ENCODE measurements around the gene CHMP4B. TPM values are rescaled to one million over a fixed set of nuclear protein-coding genes. Genes with fewer than 3 reads are reported as not detected.
A peak's percentile ranks its signal among the peaks of the same experiment; 100 is the strongest.
"Not testable (repeated sequence)": the region's sequence is repeated elsewhere in the genome, so short reads cannot be mapped to it uniquely, and the experiment has no call there.

CHMP4B gene
- total RNA-seq, 1 experiment from 2014 or later, result 203 TPM

- Histone ChIP-seq H3K4me3 (ENCODE audit: low read depth, low read length) (no peak overlapping the region), H3K4me1 (peaks cover 12% of the 10 kb centered on the region), H3K36me3 (ENCODE audit: control insufficient read depth, insufficient read depth, low read length) (no peaks in the 10 kb centered on the region), H3K9me3 (0 out of 2 replicates have a peak, but pooled peaks cover 7% of the 10 kb centered on the region), H3K27me3 (replicated peaks; ENCODE audit: control insufficient read depth, insufficient read depth, low read length) (no peaks in the 10 kb centered on the region)
- Mint-ChIP-seq H3K27me3 (ENCODE audit: insufficient read depth, unreplicated experiment) (no peaks in the 10 kb centered on the region), H3K27ac (ENCODE audit: unreplicated experiment) (no peak overlapping the region), H3K36me3 (ENCODE audit: insufficient read depth, unreplicated experiment) (no peaks in the 10 kb centered on the region), H3K4me3 (ENCODE audit: unreplicated experiment) (no peak overlapping the region), H3K9me3 (ENCODE audit: unreplicated experiment) (no peaks in the 10 kb centered on the region), H3K4me1 (ENCODE audit: low read depth, unreplicated experiment) (peaks cover 14% of the 10 kb centered on the region)
- BruUV-seq (replicated peaks), result no TSS peak
- intact Hi-C loops (cut with micrococcal nuclease; ENCODE audit: unreplicated experiment), result no loop called here
- ChIA-PET POLR2A (no interaction called here), CTCF (interaction anchor here (0.6 to 1.8 kb wide), 12 partner anchors 9 to 321 kb away, joined by 3 to 11 read pairs (median 4); partner anchors contain the start of gene CHMP4B)
- TF ChIP-seq, protein P1, sequence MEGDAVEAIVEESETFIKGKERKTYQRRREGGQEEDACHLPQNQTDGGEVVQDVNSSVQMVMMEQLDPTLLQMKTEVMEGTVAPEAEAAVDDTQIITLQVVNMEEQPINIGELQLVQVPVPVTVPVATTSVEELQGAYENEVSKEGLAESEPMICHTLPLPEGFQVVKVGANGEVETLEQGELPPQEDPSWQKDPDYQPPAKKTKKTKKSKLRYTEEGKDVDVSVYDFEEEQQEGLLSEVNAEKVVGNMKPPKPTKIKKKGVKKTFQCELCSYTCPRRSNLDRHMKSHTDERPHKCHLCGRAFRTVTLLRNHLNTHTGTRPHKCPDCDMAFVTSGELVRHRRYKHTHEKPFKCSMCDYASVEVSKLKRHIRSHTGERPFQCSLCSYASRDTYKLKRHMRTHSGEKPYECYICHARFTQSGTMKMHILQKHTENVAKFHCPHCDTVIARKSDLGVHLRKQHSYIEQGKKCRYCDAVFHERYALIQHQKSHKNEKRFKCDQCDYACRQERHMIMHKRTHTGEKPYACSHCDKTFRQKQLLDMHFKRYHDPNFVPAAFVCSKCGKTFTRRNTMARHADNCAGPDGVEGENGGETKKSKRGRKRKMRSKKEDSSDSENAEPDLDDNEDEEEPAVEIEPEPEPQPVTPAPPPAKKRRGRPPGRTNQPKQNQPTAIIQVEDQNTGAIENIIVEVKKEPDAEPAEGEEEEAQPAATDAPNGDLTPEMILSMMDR (IDR thresholded peaks at IDR 0.05; ENCODE audit: insufficient read depth in 1 of 2, low read depth in 1 of 2, low read length in 1 of 2, severe bottlenecking in 1 of 2, unreplicated experiment in 1 of 2), result no peak
- no peak for DNase-seq
Measured at GRCh38 chr20:33791540-33791939, 19.6 kb upstream of the CHMP4B start.

DNA sequence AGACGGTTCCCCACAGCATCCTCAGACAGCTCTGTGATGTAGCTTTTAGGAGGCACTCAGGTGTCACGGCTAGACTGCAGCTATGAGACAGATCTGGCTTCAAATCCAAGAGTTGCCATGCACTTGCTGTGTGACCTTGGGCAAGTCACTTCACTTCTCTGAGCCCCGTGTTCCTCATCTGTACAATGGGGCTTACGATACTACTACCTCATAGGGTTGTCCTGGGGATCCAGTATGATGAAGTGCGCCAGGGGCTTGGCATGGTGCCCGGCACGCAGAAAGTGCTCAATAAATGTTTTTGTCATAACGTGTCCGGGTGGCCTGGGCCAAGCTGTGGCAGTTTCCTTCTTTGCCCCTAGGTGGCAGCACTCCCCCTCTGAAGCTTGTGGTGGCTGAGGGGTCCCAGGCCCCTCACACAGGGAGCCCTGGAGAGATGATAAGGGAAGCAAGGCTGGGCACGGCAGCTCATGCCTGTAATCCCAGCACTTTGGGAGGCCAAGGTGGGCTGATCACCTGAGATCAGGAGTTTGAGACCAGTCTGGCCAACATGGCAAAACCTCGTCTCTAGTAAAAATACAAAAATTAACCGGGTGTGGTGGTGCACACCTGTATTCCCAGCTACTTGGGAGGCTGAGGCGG, 19.1 kb upstream of the CHMP4B start:
- H3K9me3 Mint-ChIP-seq (ENCODE audit: unreplicated experiment), result no peaks in the 10 kb centered on the region
- peaks cover 18% of the 10 kb centered on the region for H3K4me1 Mint-ChIP-seq (ENCODE audit: low read depth, unreplicated experiment)
- intact Hi-C loops (cut with micrococcal nuclease; ENCODE audit: unreplicated experiment), result loop anchor here (1.0 to 2.0 kb wide), 2 partner anchors 71 to 278 kb away; no protein-coding TSS in a partner anchor
- no peaks in the 10 kb centered on the region for H3K27me3 ChIP-seq (replicated peaks; ENCODE audit: control insufficient read depth, insufficient read depth, low read length)
- peaks cover 4% of the 10 kb centered on the region for H3K36me3 Mint-ChIP-seq (ENCODE audit: insufficient read depth, unreplicated experiment)
- CTCF ChIA-PET, result interaction anchor here (0.6 to 1.8 kb wide), 13 partner anchors 9 to 321 kb away, joined by 3 to 11 read pairs (median 4); partner anchors contain the start of gene CHMP4B
- no peaks in the 10 kb centered on the region for H3K27me3 Mint-ChIP-seq (ENCODE audit: insufficient read depth, unreplicated experiment)
- H3K36me3 ChIP-seq (ENCODE audit: control insufficient read depth, insufficient read depth, low read length), result no peaks in the 10 kb centered on the region
- H3K4me3 ChIP-seq (ENCODE audit: low read depth, low read length), result no peak overlapping the region
- POLR2A ChIA-PET, result no interaction called here
- H3K27ac Mint-ChIP-seq (ENCODE audit: unreplicated experiment), result no peak overlapping the region
- peak in 1 of 2 experiments; percentile 77 for DNase-seq
- no TSS peak for BruUV-seq (replicated peaks)
- H3K4me3 Mint-ChIP-seq (ENCODE audit: unreplicated experiment), result no peak overlapping the region
- TF ChIP-seq, protein P1 (IDR thresholded peaks at IDR 0.05; ENCODE audit: insufficient read depth in 1 of 2, low read depth in 1 of 2, low read length in 1 of 2, severe bottlenecking in 1 of 2, unreplicated experiment in 1 of 2), result peak; percentile 90 to 99
- H3K9me3 ChIP-seq, result 0 out of 2 replicates have a peak, but pooled peaks cover 7% of the 10 kb centered on the region
- H3K4me1 ChIP-seq, result peaks cover 17% of the 10 kb centered on the region

GRCh38 chr20:33792598-33792989, 18.6 kb upstream of the CHMP4B start:
- H3K27me3 ChIP-seq (replicated peaks; ENCODE audit: control insufficient read depth, insufficient read depth, low read length); DNase-seq; H3K4me3 ChIP-seq (ENCODE audit: low read depth, low read length); H3K27ac Mint-ChIP-seq (ENCODE audit: unreplicated experiment); H3K9me3 Mint-ChIP-seq (ENCODE audit: unreplicated experiment); H3K27me3 Mint-ChIP-seq (ENCODE audit: insufficient read depth, unreplicated experiment); H3K36me3 ChIP-seq (ENCODE audit: control insufficient read depth, insufficient read depth, low read length); H3K9me3 ChIP-seq; POLR2A ChIA-PET; H3K36me3 Mint-ChIP-seq (ENCODE audit: insufficient read depth, unreplicated experiment); H3K4me3 Mint-ChIP-seq (ENCODE audit: unreplicated experiment); BruUV-seq (replicated peaks): not testable (repeated sequence)
- peaks cover 19% of the 10 kb centered on the region for H3K4me1 ChIP-seq
- H3K4me1 Mint-ChIP-seq (ENCODE audit: low read depth, unreplicated experiment), result peaks cover 21% of the 10 kb centered on the region
- intact Hi-C loops (cut with micrococcal nuclease; ENCODE audit: unreplicated experiment), result loop anchor here (1.0 to 2.0 kb wide), 2 partner anchors 70 to 278 kb away; no protein-coding TSS in a partner anchor
- CTCF ChIA-PET, result interaction anchor here (1.0 to 1.8 kb wide), 9 partner anchors 19 to 277 kb away, joined by 3 to 11 read pairs (median 4); partner anchors contain the start of gene CHMP4B

Measured in Caco-2 (cell line).